Measurements from ENCODE around the gene OR51T1. TPM values are rescaled to one million over a fixed set of nuclear protein-coding genes. Genes with fewer than 3 reads are reported as not detected.
"Not testable (repeated sequence)": the region's sequence is repeated elsewhere in the genome, so short reads cannot be mapped to it uniquely, and the experiment has no call there.

Gene OR51T1, protein sequence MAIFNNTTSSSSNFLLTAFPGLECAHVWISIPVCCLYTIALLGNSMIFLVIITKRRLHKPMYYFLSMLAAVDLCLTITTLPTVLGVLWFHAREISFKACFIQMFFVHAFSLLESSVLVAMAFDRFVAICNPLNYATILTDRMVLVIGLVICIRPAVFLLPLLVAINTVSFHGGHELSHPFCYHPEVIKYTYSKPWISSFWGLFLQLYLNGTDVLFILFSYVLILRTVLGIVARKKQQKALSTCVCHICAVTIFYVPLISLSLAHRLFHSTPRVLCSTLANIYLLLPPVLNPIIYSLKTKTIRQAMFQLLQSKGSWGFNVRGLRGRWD
- total RNA-seq: not detected

DNA sequence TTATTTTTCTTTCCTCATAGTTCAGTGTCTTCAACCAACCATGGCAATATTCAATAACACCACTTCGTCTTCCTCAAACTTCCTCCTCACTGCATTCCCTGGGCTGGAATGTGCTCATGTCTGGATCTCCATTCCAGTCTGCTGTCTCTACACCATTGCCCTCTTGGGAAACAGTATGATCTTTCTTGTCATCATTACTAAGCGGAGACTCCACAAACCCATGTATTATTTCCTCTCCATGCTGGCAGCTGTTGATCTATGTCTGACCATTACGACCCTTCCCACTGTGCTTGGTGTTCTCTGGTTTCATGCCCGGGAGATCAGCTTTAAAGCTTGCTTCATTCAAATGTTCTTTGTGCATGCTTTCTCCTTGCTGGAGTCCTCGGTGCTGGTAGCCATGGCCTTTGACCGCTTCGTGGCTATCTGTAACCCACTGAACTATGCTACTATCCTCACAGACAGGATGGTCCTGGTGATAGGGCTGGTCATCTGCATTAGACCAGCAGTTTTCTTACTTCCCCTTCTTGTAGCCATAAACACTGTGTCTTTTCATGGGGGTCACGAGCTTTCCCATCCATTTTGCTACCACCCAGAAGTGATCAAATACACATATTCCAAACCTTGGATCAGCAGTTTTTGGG, at the start of gene OR51T1:
TSS of gene OR51T1 (plus strand) at position 41 of the 641 bp plus-strand sequence. CDS start at position 41, 0 bp downstream.
- Histone ChIP-seq H3K4me1 (no peaks in the 10 kb centered on the region), H3K27ac (no peak within 1 kb of the TSS), H3K27me3 (no peaks in the 10 kb centered on the region), H3K4me3 (no peak within 1 kb of the TSS), H3K36me3 (no peaks in the 10 kb centered on the region), H3K9me3 (no peaks in the 10 kb centered on the region)
- TF ChIP-seq, protein P1, sequence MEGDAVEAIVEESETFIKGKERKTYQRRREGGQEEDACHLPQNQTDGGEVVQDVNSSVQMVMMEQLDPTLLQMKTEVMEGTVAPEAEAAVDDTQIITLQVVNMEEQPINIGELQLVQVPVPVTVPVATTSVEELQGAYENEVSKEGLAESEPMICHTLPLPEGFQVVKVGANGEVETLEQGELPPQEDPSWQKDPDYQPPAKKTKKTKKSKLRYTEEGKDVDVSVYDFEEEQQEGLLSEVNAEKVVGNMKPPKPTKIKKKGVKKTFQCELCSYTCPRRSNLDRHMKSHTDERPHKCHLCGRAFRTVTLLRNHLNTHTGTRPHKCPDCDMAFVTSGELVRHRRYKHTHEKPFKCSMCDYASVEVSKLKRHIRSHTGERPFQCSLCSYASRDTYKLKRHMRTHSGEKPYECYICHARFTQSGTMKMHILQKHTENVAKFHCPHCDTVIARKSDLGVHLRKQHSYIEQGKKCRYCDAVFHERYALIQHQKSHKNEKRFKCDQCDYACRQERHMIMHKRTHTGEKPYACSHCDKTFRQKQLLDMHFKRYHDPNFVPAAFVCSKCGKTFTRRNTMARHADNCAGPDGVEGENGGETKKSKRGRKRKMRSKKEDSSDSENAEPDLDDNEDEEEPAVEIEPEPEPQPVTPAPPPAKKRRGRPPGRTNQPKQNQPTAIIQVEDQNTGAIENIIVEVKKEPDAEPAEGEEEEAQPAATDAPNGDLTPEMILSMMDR (IDR thresholded peaks at IDR 0.05): no peak
- DNase-seq (ENCODE audit: low spot score): no peak

DNA sequence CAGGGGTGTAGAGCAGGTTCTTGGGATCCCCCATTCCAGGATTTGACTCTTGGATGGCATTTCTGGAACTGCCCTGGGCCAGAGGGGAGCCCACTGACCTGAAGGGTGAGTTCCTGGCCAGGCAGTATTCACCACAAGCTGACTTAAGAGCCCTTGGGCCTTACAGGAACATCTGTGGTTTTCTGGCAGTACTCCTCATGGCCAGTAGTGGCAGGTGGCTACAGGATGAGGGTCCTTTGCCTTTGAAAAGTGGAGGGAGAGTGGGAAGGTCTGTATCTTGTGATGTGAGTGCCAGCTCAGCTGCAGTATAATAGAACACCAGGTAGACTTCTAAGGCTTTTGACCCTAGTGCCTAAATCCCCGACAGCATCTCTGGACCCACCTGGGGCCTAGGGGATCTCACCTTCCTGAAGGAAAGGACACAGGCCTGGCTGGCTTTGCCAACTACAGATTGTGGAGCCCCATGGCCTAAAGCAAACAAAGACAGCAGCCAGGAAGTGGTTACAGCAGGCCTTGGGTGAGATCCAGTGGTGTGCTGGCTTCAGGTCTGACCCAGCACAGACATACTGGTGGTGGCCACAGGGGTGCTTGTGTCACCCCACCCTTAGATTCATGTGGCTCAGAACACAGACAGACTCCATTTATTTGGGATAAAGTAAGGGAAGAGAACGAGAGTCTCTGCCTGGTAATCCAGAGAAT, 41.7 kb upstream of the OR51T1 start:
- DNase-seq (ENCODE audit: low spot score): no peak
- no peaks in the 10 kb centered on the region for H3K36me3 ChIP-seq
- H3K4me3 ChIP-seq: no peak overlapping the region
- no peak overlapping the region for H3K27ac ChIP-seq
- H3K9me3 ChIP-seq: no peaks in the 10 kb centered on the region
- no peaks in the 10 kb centered on the region for H3K4me1 ChIP-seq
- H3K27me3 ChIP-seq: no peaks in the 10 kb centered on the region
- TF ChIP-seq, protein P1 (IDR thresholded peaks at IDR 0.05): no peak

DNA sequence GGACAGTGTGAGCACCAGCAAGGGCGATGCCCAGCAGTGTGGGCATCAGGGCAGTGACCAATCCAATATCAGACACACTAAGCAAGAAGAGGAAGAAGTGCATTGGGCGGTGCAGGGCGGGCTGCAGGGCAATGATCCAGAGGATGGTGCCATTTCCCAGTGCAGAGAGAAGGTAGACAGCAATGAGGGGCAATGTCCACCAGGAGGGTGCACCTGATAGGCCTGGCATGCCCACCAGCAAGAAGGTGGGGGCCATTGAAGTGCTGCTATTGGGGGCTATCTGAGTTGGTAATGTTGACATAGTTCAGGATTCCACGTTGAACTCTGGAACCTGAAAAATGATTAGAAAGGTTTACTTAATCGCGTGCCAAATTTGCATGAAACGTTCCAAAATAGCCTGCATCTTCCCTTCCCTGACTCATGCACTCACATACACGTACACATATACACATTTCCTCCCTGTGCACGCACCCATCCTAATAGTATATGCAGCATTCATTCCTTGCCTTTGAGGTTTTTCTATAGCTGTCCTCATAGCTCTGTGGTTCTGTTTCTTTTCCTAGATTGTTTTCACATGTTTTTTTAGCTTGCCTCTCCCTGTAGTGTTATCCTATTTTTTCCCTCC, 32.7 kb upstream of the OR51T1 start, which contains the start of gene OR51S1:
TSS of gene OR51S1 (minus strand) at position 301 of the 625 bp plus-strand sequence. CDS start at position 301, 0 bp downstream.
- TF ChIP-seq, protein P1 (IDR thresholded peaks at IDR 0.05): no peak
- no peak for DNase-seq (ENCODE audit: low spot score)

DNA sequence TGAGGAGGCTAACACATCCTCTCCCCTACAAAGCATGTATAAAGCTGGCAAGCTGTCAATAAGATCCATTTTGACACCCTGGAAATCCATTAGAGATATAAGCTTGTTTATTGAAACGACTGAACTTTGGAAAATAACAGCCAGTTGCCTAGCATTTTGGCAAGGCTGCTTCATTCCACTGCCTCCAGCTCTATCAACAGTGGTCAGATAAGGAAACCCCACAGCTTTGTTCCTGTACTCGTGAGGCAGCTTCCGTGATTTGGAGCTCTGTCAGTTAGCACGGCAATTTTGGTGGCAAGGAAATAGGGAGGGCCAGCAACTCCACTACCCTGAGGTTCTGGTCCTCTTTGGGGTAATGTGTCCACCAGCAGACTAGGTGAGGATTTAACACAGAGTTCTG, 30.7 kb upstream of the OR51T1 start:
- no peaks in the 10 kb centered on the region for H3K9me3 ChIP-seq
- no peaks in the 10 kb centered on the region for H3K27me3 ChIP-seq
- no peak for DNase-seq (ENCODE audit: low spot score)
- no peaks in the 10 kb centered on the region for H3K36me3 ChIP-seq
- TF ChIP-seq, protein P1 (IDR thresholded peaks at IDR 0.05): no peak
- no peaks in the 10 kb centered on the region for H3K4me1 ChIP-seq
- peak overlapping the region in 1 of 2 donors; percentile 19 for H3K27ac ChIP-seq
- H3K4me3 ChIP-seq: no peak overlapping the region

More for the DNA sequence above, 32.7 kb upstream of the OR51T1 start, which contains the start of gene OR51S1:
- H3K9me3 ChIP-seq: no peaks in the 10 kb centered on the region
- H3K36me3 ChIP-seq: no peaks in the 10 kb centered on the region
- H3K4me3 ChIP-seq: no peak within 1 kb of the TSS
- H3K4me1 ChIP-seq: no peaks in the 10 kb centered on the region
- H3K27me3 ChIP-seq: no peaks in the 10 kb centered on the region
- H3K27ac ChIP-seq: no peak within 1 kb of the TSS

DNA sequence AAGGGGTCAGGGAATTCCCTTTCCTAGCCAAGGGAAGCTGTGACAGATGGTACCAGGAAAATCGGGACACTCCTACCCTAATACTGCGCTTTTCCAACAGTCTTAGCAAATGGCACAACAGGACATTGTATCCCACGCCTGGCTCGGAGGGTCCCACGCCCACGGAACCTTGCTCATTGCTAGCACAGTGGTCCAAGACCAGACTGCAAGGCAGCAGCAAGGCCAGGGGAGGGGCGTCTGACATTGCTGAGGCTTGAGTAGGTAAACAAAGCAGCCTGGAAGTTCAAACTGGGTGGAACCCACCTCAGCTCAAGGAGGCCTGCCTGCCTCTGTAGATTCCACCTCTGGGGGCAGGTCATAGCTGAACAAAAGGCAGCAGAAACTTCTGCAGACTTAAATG, 27.4 kb upstream of the OR51T1 start:
- H3K4me1 ChIP-seq; H3K36me3 ChIP-seq; H3K9me3 ChIP-seq; H3K27ac ChIP-seq; H3K4me3 ChIP-seq; DNase-seq (ENCODE audit: low spot score); H3K27me3 ChIP-seq: not testable (repeated sequence)

Data from right atrium auricular region (tissue), 2 donors.